ENCODE results near the gene TMC6. TPM values are rescaled to one million over a fixed set of nuclear protein-coding genes. Genes with fewer than 3 reads are reported as not detected.

The TMC6 gene
- total and polyA plus RNA-seq, 2 of the 13 experiments (the other 11 are each of a cell fraction or from before 2014, with no cell fraction given) = 48.4 to 99.1 TPM

DNA sequence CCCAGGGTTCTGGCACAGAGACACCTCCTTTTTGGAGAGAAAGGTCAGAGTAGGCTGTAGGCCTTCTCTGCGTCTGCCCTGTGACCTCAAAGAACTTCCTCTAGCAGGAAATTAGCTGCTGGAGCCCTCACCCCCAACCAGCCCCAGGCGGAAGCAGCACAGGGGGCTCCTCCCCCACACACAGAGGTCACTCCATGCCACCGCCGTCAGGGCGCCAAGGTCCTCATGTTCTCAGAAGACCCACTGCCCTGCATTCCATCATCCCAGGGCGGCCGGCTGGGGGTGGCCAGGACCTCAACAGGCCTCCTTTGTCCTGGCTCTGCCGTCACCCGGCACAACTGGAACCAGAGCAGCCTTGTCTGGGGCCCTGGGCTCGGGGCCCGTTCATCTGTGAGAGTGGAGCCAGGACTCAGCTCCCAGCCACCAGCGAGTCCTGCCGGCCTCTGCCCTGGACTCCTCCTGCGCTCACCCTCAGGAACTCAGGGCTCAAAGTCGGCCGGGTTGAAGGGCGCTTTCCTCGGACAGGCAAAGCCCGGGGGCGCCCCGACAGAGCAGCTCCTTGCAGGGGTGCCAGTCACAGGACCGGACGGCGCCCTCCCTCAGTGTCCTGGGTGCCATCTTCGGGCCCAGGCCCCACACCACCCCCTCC, 1.2 kb downstream of the TMC6 start (continued):
- TF ChIP-seq ZNF432 (CRISPR knock-in tag; IDR thresholded peaks at IDR 0.05; ENCODE audit: borderline replicate concordance) (no peak), ZBTB20 (CRISPR knock-in tag; IDR thresholded peaks at IDR 0.05; ENCODE audit: borderline replicate concordance, low read depth) (peak; percentile 65; the same call in 1 of the 2 replicates), ZNF143 (CRISPR knock-in tag; IDR thresholded peaks at IDR 0.05) (no peak; the same call in 1 of the 2 replicates), TCF7 (IDR thresholded peaks at IDR 0.05; ENCODE audit: low read depth) (no peak; the same call in 1 of the 2 replicates), BORCS8-MEF2B (CRISPR knock-in tag; IDR thresholded peaks at IDR 0.05) (0 out of 2 replicates have a peak, but pooled peaks have one; percentile 58), ZNF180 (CRISPR knock-in tag; IDR thresholded peaks at IDR 0.05; ENCODE audit: borderline replicate concordance, low read depth) (no peak), SRSF4 (IDR thresholded peaks at IDR 0.05; ENCODE audit: low read depth, low read length, poor library complexity, severe bottlenecking) (no peak), ZNF749 (CRISPR knock-in tag; IDR thresholded peaks at IDR 0.05; ENCODE audit: borderline replicate concordance) (peak; percentile 21; the same call in 1 of the 2 replicates), ZNF841 (CRISPR knock-in tag; IDR thresholded peaks at IDR 0.05; ENCODE audit: borderline replicate concordance) (no peak), ZNF674 (CRISPR knock-in tag; IDR thresholded peaks at IDR 0.05; ENCODE audit: low read depth) (no peak), ZFP36 (IDR thresholded peaks at IDR 0.05; ENCODE audit: borderline replicate concordance, low read depth, low read length, partially characterized antibody) (no peak), YEATS4 (CRISPR knock-in tag; IDR thresholded peaks at IDR 0.05; ENCODE audit: borderline replicate concordance) (peak; percentile 66; the same call in 1 of the 2 replicates), NR2F1 (CRISPR knock-in tag; IDR thresholded peaks at IDR 0.05) (peak; percentile 59 to 75; a peak in 3 of 4 replicates), ZFP90 (CRISPR knock-in tag; IDR thresholded peaks at IDR 0.05; ENCODE audit: borderline replicate concordance) (no peak)
- TF ChIP-seq, protein P1, sequence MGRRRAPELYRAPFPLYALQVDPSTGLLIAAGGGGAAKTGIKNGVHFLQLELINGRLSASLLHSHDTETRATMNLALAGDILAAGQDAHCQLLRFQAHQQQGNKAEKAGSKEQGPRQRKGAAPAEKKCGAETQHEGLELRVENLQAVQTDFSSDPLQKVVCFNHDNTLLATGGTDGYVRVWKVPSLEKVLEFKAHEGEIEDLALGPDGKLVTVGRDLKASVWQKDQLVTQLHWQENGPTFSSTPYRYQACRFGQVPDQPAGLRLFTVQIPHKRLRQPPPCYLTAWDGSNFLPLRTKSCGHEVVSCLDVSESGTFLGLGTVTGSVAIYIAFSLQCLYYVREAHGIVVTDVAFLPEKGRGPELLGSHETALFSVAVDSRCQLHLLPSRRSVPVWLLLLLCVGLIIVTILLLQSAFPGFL (CRISPR knock-in tag; IDR thresholded peaks at IDR 0.05) = no peak
- TF ChIP-seq, protein P2, sequence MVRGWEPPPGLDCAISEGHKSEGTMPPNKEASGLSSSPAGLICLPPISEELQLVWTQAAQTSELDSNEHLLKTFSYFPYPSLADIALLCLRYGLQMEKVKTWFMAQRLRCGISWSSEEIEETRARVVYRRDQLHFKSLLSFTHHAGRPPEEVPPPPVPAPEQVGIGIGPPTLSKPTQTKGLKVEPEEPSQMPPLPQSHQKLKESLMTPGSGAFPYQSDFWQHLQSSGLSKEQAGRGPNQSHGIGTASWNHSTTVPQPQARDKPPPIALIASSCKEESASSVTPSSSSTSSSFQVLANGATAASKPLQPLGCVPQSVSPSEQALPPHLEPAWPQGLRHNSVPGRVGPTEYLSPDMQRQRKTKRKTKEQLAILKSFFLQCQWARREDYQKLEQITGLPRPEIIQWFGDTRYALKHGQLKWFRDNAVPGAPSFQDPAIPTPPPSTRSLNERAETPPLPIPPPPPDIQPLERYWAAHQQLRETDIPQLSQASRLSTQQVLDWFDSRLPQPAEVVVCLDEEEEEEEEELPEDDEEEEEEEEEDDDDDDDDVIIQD (CRISPR knock-in tag; IDR thresholded peaks at IDR 0.05; ENCODE audit: low read depth) = no peak; the same call in 1 of the 2 replicates
- TF ChIP-seq, protein P3, sequence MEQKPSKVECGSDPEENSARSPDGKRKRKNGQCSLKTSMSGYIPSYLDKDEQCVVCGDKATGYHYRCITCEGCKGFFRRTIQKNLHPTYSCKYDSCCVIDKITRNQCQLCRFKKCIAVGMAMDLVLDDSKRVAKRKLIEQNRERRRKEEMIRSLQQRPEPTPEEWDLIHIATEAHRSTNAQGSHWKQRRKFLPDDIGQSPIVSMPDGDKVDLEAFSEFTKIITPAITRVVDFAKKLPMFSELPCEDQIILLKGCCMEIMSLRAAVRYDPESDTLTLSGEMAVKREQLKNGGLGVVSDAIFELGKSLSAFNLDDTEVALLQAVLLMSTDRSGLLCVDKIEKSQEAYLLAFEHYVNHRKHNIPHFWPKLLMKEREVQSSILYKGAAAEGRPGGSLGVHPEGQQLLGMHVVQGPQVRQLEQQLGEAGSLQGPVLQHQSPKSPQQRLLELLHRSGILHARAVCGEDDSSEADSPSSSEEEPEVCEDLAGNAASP (CRISPR knock-in tag; IDR thresholded peaks at IDR 0.05; ENCODE audit: borderline replicate concordance) = peak; percentile 99
- TF ChIP-seq, protein P4, sequence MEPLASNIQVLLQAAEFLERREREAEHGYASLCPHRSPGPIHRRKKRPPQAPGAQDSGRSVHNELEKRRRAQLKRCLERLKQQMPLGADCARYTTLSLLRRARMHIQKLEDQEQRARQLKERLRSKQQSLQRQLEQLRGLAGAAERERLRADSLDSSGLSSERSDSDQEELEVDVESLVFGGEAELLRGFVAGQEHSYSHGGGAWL (CRISPR knock-in tag; IDR thresholded peaks at IDR 0.05) = peak; percentile 41; the same call in 1 of the 2 replicates
- TF ChIP-seq, protein P5, sequence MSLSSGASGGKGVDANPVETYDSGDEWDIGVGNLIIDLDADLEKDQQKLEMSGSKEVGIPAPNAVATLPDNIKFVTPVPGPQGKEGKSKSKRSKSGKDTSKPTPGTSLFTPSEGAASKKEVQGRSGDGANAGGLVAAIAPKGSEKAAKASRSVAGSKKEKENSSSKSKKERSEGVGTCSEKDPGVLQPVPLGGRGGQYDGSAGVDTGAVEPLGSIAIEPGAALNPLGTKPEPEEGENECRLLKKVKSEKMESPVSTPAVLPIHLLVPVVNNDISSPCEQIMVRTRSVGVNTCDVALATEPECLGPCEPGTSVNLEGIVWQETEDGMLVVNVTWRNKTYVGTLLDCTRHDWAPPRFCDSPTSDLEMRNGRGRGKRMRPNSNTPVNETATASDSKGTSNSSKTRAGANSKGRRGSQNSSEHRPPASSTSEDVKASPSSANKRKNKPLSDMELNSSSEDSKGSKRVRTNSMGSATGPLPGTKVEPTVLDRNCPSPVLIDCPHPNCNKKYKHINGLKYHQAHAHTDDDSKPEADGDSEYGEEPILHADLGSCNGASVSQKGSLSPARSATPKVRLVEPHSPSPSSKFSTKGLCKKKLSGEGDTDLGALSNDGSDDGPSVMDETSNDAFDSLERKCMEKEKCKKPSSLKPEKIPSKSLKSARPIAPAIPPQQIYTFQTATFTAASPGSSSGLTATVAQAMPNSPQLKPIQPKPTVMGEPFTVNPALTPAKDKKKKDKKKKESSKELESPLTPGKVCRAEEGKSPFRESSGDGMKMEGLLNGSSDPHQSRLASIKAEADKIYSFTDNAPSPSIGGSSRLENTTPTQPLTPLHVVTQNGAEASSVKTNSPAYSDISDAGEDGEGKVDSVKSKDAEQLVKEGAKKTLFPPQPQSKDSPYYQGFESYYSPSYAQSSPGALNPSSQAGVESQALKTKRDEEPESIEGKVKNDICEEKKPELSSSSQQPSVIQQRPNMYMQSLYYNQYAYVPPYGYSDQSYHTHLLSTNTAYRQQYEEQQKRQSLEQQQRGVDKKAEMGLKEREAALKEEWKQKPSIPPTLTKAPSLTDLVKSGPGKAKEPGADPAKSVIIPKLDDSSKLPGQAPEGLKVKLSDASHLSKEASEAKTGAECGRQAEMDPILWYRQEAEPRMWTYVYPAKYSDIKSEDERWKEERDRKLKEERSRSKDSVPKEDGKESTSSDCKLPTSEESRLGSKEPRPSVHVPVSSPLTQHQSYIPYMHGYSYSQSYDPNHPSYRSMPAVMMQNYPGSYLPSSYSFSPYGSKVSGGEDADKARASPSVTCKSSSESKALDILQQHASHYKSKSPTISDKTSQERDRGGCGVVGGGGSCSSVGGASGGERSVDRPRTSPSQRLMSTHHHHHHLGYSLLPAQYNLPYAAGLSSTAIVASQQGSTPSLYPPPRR (CRISPR knock-in tag; IDR thresholded peaks at IDR 0.05; ENCODE audit: borderline replicate concordance) = peak; percentile 70; the same call in 1 of the 2 replicates

Measured in HepG2 (cell line).